Skeletal muscle cell (primary cell): ENCODE data around the gene RANGRF.

Experiments
- DNase-seq: peaks from one replicate; pipeline ENCODE4 v3.0.0-alpha.2; 2010; ENCODE audit warnings: low read depth
- H3K4me3 ChIP-seq: 2 replicates; pipeline ENCODE4 v1.5.1; 2011; ENCODE audit warnings: low read depth, mild to moderate bottlenecking, control low read depth, low read length, moderate library complexity

RANGRF gene

DNA sequence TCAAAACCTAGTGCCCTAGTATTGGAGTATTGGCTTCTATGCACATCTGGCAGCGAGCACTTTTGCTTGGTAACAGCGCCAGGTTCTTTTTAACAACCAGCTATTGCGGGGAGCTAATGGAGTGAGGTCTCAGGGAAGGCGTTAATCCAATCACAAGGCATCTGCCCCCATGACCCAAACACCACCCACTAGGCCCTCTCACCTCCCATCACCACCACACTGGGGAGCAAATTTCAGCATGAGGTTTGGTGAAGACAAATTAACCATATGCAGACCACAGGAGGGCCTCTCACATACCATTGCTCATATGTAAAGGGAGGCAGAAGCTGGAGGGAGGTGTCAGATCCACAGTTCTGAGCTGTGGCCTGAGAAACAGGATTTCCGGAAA is 50.3 kb downstream of the RANGRF start:
- H3K4me3 ChIP-seq: no peak overlapping the region
- DNase-seq: no peak

DNA sequence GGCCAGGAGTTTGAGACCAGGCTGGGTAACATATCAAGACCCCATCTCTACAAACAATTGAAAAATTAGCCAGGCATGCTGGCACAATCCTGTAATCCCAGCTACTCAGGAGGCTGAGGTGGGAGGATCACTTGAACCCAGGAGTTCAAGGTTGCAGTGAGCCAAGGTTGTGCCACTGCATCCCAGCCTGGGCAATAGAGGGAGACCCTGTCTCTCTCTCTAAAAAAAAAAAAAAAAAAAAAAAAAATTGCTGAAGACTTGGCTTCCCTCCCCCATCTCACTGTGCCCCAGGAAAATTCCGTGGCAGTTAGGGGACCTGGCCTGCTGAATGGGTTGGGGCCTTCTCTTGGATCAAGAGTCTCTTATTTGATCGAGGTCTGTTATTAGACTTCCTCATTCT is 51.1 kb downstream of the RANGRF start, which contains the start of gene ODF4:
ODF4 (plus strand) TSS at position 301 of the 400 bp plus-strand sequence. CDS start 212 bp downstream, outside the sequence.
- DNase-seq: no peak
- H3K4me3 ChIP-seq: no peak within 1 kb of the TSS
